Right renal pelvis (tissue), 4 donors: ENCODE results near the gene BSPH1. TPM values are rescaled to one million over a fixed set of nuclear protein-coding genes. Genes with fewer than 3 reads are reported as not detected.
"Not testable (repeated sequence)": the region's sequence is repeated elsewhere in the genome, so short reads cannot be mapped to it uniquely, and the experiment has no call there.

ENCODE experiments used
- DNase-seq, 4 donors: peaks; one replicate each; pipeline ENCODE4 v3.0.0-alpha.2; 2013; ENCODE audit warnings: low read depth in 4 of 4, low spot score in 3 of 4, missing footprints in 1 of 4
- polyA plus RNA-seq, 4 donors: library from polyadenylated mRNA; unstranded; fragments of 120-200 nt; gene quantifications; one replicate each; pipeline ENCODE4 v1.2.1, GENCODE V29; 2013; ENCODE audit not compliant: insufficient read length in 4 of 4

Gene BSPH1
- polyA plus RNA-seq, result not detected

GRCh38 chr19:47992070-47992469, at the start of gene BSPH1:
Gene BSPH1 (minus strand): TSS chr19:47992170. CDS start chr19:47992081, 89 bp downstream.
- DNase-seq, result no peak

DNA sequence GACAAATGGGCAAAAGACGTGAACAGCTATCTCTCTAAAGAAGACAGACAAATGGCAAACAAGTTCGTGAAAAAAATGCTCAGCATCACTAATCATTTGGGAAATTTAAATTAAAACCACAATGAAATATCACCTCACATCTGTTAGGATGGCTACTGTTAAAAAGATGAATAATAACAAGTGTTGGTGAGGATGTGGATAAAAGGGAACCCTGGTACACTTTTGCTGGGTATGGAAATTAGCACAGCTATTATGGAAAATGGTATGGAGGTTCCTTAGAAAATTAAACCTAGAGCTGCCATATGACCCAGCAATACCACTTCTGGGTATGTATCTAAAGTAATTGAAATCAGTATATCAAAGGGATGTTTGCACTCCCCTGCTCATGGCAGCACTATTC, 44.8 kb upstream of the BSPH1 start:
- no peak for DNase-seq

DNA sequence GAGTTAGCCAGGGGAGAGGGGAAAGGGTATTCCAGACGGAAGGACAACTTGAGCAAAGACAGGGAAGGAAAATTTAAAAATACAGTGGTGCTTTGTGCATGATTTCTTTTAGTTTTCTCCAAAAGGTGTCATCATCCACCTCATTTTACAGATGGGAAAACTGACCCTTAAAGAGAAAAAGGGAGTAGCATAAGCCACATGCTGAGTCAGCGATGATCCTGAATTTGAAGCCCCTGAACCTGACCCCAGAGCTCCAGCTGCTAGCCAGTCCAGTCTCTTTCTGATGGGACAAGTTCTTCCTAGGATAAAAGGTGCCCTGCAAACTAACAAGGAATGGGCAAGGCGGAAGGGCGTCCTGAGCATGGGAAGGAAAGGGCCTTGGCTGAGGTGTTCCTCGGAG, 41.6 kb upstream of the BSPH1 start:
- DNase-seq, result no peak

DNA sequence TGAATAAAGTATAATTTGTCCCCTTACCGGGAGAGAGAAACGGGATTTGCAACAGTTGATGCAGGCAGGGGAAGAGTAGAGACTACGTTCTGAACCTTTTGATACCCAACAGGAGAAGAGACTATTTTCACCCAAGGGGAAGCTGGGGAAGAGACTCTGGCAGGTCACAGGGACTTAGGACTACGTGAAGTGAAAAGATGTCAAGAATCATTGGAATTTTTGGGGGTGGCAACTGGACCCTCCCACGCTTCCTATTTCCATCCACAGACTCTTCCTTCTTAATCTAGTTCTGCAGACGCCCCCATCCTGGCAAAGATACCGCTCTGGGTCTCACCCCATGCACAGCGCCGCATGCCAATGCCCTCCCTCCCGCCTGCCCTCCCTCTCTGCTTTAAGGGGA, 38.1 kb upstream of the BSPH1 start:
- DNase-seq, result no peak

DNA sequence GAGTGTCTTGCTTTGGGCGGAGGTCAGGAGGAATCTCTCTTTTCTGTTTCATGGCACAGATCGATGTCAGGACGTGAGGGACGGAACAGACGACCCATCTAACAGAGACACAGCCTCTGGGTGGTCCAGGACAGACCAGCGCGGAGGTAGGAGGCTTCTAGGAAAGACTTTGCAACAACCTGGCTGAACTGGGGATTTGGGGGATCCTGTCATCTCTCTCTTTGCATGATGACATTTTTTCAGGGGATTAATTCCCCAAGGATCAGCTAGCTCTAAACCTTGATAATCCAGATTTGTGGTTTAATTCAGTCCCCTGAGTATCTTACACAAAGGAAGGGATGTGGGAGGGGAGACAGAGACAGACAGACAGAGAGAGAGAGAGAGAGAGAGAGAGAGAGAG, 37.5 kb upstream of the BSPH1 start:
- DNase-seq, result no peak

DNA sequence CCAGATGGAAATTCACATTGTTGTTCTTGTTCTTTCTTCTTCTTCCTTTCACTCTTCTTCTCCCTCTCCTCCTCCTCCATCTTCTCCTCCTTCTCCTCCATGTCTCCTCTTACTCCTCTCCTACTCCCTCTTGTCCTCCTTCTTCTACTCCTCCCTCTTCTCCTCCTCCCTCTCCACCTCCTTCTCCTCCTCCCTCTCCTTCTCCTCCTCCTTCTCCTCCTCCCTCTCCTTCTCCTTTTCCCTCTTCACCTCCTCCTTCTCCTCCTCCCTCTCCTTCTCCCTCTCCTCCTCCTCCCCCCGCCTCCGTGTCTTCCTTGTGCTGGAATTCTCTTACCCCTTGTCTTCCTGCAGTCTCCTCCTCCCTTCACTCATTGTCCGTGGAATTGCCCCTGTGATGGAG, 33.5 kb upstream of the BSPH1 start:
- DNase-seq, result no peak

DNA sequence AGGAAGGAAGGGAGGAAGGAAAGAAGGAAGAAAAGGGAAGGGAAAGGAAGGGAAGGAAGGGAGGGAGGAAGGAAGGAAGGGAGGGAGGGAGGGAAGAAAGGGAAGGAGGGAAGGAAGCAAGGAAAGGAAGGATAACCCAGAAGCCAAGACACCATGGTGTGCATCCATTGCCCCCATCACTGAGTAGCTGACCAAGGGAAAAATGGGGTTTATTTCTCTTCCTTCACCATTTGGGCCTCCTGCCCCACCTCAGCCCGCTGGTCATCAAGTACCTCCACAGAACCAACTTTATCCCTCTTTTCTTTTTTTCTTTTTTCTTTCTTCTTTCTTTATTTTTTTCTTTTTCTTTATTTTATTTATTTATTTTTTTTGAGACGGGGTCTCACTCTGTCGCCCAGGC, 31.5 kb upstream of the BSPH1 start:
- no peak for DNase-seq

- no peak for DNase-seq
Observed at GRCh38 chr19:48023011-48023410, 31.0 kb upstream of the BSPH1 start.

GRCh38 chr19:48020686-48021085, 28.7 kb upstream of the BSPH1 start:
- DNase-seq, result no peak

DNA sequence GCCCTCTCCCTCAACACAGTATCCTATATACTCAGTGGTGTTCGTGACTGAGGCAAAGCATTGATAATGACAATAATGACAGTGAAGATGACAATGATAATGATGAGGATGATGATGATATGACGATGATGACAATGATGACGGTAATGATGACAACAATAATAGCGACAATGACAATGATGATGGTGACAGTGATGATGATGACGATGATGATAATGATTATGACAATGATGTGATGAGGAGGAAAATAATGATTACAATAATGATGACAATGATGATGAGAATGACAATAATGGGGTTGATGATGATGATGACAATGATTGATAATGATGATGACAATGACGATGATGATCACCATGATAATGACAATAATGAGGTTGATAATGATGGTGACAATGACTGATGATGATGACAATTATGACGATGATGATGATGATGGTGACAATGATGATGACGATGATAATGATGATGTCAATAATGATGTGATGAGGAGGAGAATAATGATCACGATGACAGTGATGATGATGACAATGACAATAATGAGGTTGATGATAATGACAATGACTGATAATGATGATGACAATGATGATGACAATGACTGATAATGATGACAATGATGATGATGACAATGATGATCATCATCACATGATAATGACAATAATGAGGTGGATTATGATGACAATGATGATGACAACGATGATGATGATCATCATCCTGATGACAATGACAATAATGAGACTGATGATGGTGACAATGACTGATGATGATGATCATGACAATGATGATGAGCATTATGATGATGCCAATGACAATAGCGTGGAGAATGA, 19.2 kb upstream of the BSPH1 start:
- DNase-seq, result no peak

GRCh38 chr19:48006762-48007161, 14.8 kb upstream of the BSPH1 start:
- no peak for DNase-seq

GRCh38 chr19:48004236-48004635, 12.3 kb upstream of the BSPH1 start:
- DNase-seq, result no peak

DNA sequence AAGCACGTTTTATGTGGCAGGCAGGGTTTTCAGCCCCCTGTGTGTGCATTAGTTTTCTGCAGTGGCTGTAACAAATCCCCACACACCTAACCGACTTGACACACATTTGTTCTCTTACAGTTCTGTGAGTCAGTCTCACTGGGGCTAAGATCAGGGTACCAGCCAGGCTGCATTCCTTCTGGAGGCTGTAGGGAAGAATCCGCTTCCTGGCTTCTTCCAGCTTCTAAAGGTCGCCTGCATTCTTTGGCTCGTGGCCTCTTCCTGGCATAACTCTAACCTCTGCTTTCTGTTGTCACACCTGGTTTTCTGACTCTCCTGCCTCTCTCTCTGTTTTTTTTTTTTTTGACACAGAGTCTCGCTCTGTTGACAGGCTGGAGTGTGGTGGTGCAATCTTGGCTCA, 8.9 kb upstream of the BSPH1 start:
- no peak for DNase-seq

- DNase-seq, result no peak
Observed at GRCh38 chr19:47998800-47999199, 6.8 kb upstream of the BSPH1 start.

DNA sequence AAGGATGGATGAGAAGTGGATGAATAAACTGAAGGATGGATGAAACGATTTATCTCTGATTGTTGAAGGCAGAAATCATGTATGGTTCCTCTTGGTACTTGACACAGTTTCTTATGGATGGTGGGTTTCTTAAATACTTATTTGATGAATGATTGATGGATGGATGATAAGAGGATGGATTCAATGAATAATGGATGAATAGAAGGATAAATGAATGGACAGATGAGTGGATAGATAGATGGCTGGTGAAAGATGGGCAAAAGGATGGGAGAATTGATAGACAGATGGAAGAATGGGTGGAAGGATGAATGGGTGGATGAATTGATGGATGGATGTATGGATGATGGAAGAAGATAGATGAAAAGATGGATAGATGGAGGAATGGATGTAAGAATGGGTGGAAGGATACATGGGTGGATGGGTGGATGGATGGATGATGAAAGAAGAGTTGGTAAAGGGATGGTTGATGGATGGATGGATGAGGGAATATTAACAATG, 4.3 kb upstream of the BSPH1 start:
- DNase-seq, result no peak

- DNase-seq, result peak; percentile 8 to 61 (median 40)
Observed at GRCh38 chr19:47994209-47994802, 2.3 kb upstream of the BSPH1 start, which contains the start of gene ELSPBP1. Gene ELSPBP1 (plus strand): TSS chr19:47994632. CDS start chr19:48008668, 14,036 bp downstream.

DNA sequence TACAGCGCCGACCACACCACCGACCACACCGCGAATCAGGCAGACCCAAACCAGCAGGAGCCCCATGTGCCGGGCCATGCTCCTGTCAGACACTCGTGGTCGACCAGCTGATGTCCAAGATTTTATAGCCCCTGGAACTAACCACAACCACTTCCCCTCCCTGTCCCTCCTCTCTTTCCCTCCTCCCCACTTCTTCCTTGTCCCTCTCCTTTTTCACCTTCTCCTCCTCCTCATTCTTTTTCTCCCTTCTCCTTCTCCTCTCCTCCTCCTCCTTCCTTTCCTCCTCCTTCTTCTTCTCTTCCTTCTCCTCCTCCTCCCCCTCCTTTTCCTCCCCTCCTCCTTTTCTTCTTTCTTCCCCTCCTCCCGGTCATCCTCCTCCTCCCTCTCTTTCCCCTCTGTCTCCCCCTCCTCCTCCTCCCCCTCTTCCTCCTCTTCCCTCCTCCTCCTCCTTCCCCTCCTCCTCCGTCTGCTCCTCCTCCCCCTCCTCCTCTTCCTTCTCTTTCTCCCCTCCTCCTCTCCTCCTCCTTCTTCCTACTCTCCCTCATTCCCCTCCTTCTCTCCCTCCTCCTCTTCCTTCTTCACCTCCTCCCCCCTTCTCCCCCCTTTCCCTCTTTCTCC, 670 bp downstream of the BSPH1 start:
- no peak for DNase-seq

GRCh38 chr19:47973529-47973928, 18.4 kb downstream of the BSPH1 start:
- no peak for DNase-seq

DNA sequence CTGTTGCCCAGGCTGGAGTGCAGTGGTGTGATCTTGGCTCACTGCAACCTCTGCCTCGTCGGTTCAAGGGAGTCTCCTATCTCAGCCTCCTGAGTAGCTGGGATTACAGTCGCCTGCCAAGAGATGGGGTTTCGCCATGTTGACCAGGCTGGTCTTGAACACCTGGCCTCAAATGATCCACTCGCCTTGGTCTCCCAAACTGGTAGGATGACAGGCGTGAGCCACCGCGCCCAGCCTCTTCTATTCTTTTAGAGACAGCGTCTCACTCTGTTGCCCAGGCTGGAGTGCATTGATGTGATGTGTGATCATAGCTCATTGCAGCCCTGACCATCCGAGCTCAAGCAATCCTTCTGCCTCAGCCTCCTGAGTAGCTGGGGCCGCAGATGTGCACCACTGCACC, 36.0 kb downstream of the BSPH1 start:
- not testable (repeated sequence) for DNase-seq

DNA sequence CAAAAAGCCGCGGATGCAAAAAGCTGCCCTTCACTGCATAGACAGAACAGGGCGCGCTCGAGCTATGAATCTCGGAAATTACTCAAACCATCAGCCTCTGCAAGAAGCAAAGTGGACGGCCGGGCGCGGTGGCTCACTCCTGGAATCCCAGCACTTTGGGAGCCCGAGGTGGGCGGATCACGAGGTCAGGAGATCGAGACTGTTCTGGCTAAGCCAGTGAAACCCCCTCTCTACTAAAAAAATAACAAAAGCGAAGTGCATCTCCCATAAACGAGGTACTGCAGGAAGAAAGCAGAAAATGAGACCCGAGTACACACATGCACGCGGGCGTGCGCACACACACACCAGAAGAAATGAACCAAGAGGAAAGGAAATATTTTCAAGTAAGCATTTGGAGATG, 39.8 kb downstream of the BSPH1 start:
- DNase-seq, result not testable (repeated sequence)

- DNase-seq, result not testable (repeated sequence)
Observed at GRCh38 chr19:47949852-47950521, 42.0 kb downstream of the BSPH1 start.
